DMS53 (cell line): ENCODE data around the gene TMEM200C.

ENCODE experiments used
- DNase-seq: peaks from one replicate; lab custom pipeline; 2025; lab: John Stamatoyannopoulos, UW

Gene TMEM200C

GRCh38 chr18:5895299-5895875 lies at the start of gene TMEM200C:
TMEM200C (minus strand) TSS chr18:5895522; CDS start chr18:5892063, 3,459 bp downstream.
- peak; percentile 90 for DNase-seq

GRCh38 chr18:5944448-5944847 lies 49.1 kb upstream of the TMEM200C start:
- no peak for DNase-seq

DNA sequence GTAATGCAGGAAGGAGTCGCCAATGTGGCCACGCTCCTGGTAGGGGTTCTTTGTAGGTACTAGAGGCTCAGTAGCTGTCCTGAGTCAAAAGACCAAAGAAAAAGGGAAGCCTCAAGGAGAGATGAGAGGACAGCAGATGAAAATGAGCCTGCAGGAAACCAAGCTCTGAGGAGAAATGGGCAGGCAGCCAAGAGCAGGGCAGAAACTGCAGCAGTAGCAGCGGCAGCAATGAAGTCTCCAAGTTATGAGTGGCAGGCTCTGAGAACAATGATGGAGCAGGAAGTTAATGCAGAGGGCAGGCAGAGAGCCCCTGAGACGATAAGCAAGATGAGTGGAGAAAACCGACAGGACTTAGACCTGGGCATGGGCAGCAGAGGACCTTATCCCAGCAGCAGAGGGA lies 48.2 kb upstream of the TMEM200C start:
- DNase-seq, result peak; percentile 79

- no peak for DNase-seq
Observed at GRCh38 chr18:5942591-5942990, 47.3 kb upstream of the TMEM200C start.

- no peak for DNase-seq
Observed at GRCh38 chr18:5941890-5942289, 46.6 kb upstream of the TMEM200C start.

DNA sequence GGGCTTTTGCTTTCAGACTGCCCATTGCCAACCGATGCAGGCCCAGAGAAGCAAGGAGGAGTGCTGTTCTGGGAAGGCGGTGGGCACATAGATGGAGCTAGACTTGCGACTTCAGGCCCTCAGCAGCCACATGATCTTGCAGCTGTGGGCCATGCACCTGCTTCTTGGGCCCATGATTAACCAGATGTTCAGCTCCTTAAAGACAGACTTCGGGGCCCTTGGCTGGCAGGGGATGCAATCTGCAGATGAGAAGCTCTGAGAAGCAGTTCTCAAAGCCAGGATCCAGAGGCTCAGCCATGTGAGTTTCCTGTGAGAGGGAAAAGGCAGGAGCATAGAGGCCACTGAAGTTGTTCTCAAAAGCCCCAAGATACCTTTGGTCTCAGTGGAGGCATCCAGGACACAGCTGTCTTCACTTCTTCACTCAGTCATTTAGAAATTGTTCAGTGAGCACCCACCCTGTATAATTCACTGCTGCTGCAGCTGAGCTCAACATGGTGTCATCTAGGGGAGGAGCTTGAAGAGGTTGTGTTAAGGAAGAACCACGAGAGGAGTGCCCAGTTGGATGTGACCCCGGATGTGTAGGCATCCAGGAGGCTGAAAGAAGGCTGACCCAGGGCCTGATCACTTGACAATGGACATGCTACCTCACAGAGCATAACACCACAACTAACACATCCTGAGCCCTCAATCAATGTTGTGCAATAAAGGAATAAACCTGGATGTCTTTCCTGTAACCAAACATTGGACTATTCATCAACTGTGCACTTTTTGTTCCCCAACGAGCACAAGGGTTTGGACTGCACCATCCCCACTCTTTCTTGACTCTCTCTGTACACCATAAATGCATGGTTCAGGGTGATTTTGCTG lies 44.7 kb upstream of the TMEM200C start:
- no peak for DNase-seq

DNA sequence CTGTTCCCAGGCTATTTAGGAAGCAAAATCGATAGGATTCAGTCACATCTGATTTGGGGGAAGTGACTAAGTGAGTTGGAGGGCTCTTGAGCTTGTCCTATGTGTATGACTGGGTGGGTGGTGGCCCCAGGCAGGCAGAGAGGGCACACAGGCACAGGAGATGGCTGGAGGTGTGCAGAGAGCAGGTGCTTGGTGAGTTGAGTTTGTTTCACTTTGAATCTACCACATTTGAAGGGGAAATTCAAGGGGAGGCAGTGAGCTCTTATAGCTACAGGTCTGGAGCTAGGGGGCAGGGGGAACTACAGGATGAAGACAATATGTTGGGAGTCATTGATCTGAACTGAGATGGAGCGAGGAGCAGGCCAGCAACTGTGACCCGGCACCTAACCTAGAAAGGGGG lies 42.5 kb upstream of the TMEM200C start:
- no peak for DNase-seq

DNA sequence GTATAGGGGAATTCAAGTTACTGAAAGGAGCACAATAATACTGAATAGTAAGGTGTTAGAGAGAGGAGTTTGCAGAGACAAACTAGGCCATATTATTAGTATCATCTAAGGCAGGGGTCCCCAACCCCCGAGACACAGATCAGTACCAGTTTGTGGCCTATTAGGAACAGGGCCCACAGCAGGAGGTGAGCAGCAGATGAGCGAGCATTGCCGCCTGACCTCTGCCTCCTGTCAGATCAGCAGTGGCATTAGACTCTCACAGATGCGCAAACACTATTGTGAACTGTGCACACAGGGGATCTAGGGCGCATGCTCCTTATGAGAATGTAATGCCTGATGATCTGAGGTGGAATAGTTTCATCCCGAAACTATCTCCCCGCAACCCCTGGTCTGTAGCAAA lies 41.8 kb upstream of the TMEM200C start:
- DNase-seq, result no peak

GRCh38 chr18:5930789-5931188 lies 35.5 kb upstream of the TMEM200C start:
- DNase-seq, result no peak

DNA sequence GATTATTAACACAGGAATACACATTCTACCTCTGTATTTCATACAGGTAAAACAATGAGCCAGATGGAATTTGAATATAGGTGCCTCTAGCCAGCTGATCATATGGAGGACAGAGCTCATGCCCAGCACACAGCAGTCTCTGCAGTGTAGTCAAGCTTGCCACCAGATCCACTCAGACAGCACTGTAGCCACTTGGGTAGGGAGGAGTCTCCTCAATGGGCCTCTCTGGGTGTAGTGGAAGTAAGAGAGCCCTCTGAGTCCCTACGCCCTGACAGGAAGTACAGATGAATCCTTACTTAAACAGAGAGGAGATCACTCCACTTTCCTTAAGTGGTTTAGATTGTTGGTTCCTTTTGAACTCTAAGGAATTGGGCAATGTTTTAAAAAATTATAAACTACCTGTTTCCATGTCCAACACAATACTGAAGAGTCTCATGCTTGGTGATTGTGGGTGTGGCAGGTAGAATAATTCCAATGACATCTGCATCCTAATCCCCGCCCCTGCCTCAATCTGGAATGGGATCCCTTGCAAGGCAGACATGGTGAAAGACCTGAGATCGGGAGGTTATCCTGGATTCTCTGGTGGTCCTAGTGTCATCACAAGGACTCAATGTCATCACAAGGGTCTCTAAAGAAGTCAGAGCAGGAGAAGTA lies 23.0 kb upstream of the TMEM200C start:
- DNase-seq, result peak; percentile 83

DNA sequence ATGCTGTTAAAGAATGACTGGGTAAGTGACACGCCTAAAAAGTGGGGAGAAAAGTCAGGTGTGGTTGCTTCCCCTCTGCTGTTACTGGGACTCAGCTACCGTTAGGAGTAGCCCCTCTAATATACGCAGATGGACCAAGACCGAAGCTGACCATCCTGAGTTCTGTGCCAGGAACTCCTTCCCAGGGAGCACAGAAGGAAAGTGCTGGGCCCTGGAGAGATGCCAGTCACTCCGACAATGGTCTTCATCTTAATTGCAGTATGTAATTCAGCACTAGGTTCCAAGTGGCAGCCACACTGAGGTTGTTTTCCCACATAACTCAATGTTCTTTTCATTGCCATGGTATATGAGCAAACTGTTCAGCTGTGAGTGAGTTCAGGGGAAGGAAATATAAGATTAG lies 19.6 kb upstream of the TMEM200C start:
- DNase-seq, result no peak

DNA sequence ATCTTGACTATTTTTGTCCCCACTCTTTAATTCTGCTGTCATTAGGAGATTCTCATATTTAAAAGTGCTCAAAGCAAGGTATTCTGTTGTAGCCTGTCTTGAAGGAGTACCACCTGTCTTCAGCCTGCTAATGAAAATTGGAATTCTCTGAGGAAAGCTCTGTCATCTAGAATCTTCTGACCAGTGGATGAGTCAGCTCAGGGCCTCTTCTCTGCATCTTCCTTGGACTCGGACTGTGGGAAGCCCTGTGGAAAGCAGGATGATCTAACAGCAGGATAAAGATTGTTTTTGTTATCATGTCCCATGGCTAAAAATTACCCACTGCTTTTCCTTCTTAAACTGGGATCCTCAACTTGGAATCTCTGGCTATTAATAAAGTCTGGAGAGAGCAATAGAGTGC lies 18.7 kb upstream of the TMEM200C start:
- no peak for DNase-seq

DNA sequence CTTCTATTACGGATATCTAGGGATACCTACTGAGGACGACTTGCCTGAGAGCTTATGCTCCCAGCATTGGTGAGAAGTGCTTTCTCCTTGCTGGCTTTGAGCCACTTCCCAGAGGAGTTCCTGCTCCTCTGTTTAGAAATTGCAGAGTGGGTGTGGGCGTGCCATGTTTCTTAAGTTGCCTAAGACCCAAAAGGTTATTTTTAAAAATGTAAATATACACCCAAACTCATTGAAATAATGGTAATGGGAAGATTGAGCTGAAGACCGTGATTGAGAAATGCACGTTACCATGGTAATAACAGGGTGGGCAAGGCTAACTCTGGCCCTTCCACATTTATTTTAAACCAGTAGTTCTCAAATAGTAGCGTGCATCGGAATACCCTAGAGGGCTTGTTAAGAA lies 17.2 kb upstream of the TMEM200C start:
- no peak for DNase-seq

DNA sequence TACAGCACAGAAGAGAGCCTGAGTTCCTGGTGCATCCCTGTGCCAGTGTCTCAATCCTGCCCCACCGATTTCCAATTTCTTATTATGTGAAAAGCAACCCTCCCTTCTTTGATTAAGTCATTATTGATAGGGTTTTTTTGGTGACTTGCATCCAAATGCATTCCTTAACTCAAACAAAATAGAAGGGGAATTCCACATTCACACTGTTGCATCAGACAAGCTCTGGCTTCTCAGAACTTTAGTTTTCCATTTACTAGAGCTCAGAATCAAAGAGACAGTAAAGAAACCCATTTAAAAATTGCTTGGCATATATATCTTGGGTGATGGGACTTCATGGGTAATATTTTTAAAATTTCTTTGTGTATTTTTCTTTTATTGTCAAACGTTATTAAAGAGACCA lies 13.8 kb upstream of the TMEM200C start:
- no peak for DNase-seq

DNA sequence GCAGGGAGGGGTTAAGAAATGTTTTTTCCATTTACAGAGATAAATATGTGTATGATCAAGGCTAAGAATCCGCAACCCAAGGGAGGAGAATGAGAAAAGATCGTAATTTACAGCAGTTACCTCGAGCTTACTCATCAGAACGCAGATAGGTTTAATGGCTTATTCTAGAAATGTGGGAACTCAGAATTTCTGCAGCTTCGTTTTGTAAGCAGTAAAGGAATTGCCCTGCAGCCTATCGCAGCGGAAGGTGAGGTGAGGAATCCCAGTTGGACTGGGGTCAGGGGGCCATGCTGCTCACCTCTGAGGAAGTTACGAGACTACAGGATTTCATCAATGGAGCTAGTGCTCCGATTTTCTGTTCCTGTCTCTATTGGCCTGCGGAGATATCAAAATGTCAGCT lies 8.1 kb upstream of the TMEM200C start:
- DNase-seq, result no peak

- peak; percentile 66 for DNase-seq
Observed at GRCh38 chr18:5900262-5900661, 4.9 kb upstream of the TMEM200C start.

GRCh38 chr18:5899835-5900234 lies 4.5 kb upstream of the TMEM200C start:
- DNase-seq, result no peak

- DNase-seq, result peak; percentile 90
Observed at GRCh38 chr18:5895876-5896740, 786 bp upstream of the TMEM200C start.

DNA sequence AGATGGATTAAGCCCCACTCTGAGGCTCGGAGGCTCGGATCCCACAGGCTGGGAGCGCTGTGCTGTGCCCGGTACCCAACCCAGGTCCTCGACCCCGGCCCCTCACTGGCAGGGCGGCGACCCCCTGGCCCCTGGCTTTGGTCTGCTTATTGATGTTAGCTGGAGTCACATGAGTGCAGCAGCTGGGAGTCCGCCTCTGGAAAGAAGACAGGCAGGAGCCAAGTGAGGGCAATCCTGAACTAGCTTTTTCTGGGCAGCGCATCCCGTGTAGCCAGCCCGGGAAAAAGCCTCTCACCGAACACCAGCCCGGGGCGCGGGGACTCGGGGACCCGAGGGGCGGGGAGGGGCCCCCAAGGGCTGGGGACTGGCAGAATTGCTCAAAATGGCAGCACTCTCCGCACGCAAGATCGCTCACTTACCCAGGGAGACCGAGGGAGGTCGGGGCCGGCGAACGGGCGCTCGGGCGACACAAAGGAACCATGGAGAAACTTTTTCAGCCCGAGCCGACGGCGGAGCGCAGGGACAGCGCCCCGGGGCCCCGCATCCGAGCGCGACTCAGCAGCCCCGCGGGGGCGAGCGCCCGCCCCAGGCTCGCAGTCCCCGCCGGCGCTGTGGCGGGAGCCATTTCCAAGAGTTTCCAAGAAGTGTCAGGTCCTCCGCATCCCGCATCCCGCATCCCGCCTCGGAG lies 567 bp downstream of the TMEM200C start:
- DNase-seq, result peak; percentile 82

DNA sequence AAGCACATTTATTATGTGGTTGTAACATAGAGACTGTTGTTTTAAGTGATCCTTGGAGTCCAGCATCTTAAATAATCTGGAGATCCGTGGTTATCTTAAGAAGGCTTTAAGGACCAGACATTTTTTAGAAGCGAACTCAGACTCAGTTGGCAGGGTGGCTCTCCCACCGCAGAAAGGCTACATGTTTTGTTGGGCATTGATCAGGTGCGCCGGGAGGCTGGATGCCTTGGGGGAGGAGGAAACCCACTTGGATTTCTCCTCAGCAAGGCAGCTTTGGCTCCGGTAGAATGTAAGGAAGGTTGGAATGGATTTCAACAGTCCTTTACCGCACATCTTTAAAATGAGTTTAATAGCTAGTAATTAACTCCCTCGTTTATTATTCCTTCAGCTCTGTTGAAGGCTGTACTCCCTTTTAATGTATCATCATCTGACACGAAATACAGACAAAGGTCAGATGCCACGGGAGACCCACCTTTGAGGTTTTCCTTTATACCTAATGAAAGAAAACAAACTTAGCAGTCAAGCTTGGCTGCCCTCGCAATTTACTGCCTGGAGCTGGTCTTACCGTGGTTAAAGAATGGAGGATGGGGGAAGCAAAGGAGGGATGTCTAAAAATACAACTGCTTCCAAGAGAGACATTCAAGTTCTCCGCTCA lies 1.2 kb downstream of the TMEM200C start:
- DNase-seq, result no peak

- no peak for DNase-seq
Observed at GRCh38 chr18:5892823-5893431, 2.4 kb downstream of the TMEM200C start.
